ENCODE data around the gene CTDNEP1.

The CTDNEP1 gene

GRCh38 chr17:7251661-7252175, at the start of gene CTDNEP1:
Gene CTDNEP1 (minus strand): TSS chr17:7251734. CDS start chr17:7251296, 438 bp downstream.
- DNase-seq (ENCODE audit: low read depth), result peak; percentile 98
- peak within 1 kb of the TSS; percentile 87 for H3K4me3 ChIP-seq (ENCODE audit: low read depth, low read length)

GRCh38 chr17:7296189-7296861, 44.8 kb upstream of the CTDNEP1 start:
- peak overlapping the region; percentile 21 for H3K4me3 ChIP-seq (ENCODE audit: low read depth, low read length)
- DNase-seq (ENCODE audit: low read depth), result no peak

- no peak overlapping the region for H3K4me3 ChIP-seq (ENCODE audit: low read depth, low read length)
- DNase-seq (ENCODE audit: low read depth), result no peak
These were observed 44.0 kb upstream of the CTDNEP1 start for GRCh38 chr17:7295230-7296180.

GRCh38 chr17:7294614-7295153, 43.1 kb upstream of the CTDNEP1 start, which contains the start of gene YBX2:
Gene YBX2 (minus strand): TSS chr17:7294639. CDS start chr17:7294500, 139 bp downstream.
- peak within 1 kb of the TSS; percentile 34 for H3K4me3 ChIP-seq (ENCODE audit: low read depth, low read length)
- DNase-seq (ENCODE audit: low read depth), result no peak

GRCh38 chr17:7293816-7294613, 42.5 kb upstream of the CTDNEP1 start:
- no peak for DNase-seq (ENCODE audit: low read depth)
- H3K4me3 ChIP-seq (ENCODE audit: low read depth, low read length), result peak overlapping the region; percentile 34

GRCh38 chr17:7293159-7293558, 41.6 kb upstream of the CTDNEP1 start:
- no peak for DNase-seq (ENCODE audit: low read depth)
- no peak overlapping the region for H3K4me3 ChIP-seq (ENCODE audit: low read depth, low read length)

- no peak overlapping the region for H3K4me3 ChIP-seq (ENCODE audit: low read depth, low read length)
- no peak for DNase-seq (ENCODE audit: low read depth)
These were observed 41.2 kb upstream of the CTDNEP1 start for GRCh38 chr17:7292729-7293128.

- no peak for DNase-seq (ENCODE audit: low read depth)
- H3K4me3 ChIP-seq (ENCODE audit: low read depth, low read length), result no peak overlapping the region
These were observed 40.7 kb upstream of the CTDNEP1 start for GRCh38 chr17:7292194-7292593.

GRCh38 chr17:7290685-7291084, 39.2 kb upstream of the CTDNEP1 start:
- no peak overlapping the region for H3K4me3 ChIP-seq (ENCODE audit: low read depth, low read length)
- DNase-seq (ENCODE audit: low read depth), result no peak

- DNase-seq (ENCODE audit: low read depth), result no peak
- H3K4me3 ChIP-seq (ENCODE audit: low read depth, low read length), result no peak overlapping the region
These were observed 38.6 kb upstream of the CTDNEP1 start for GRCh38 chr17:7290166-7290565.

GRCh38 chr17:7289256-7290032, 37.9 kb upstream of the CTDNEP1 start:
- H3K4me3 ChIP-seq (ENCODE audit: low read depth, low read length), result no peak overlapping the region
- no peak for DNase-seq (ENCODE audit: low read depth)

GRCh38 chr17:7285679-7286078, 34.1 kb upstream of the CTDNEP1 start:
- H3K4me3 ChIP-seq (ENCODE audit: low read depth, low read length), result no peak overlapping the region
- DNase-seq (ENCODE audit: low read depth), result no peak

- no peak for DNase-seq (ENCODE audit: low read depth)
These were observed 33.4 kb upstream of the CTDNEP1 start for GRCh38 chr17:7284911-7285310.

GRCh38 chr17:7283471-7284216, 32.1 kb upstream of the CTDNEP1 start:
- no peak for DNase-seq (ENCODE audit: low read depth)
- H3K4me3 ChIP-seq (ENCODE audit: low read depth, low read length), result no peak overlapping the region

More at GRCh38 chr17:7284911-7285310, 33.4 kb upstream of the CTDNEP1 start:
- H3K4me3 ChIP-seq (ENCODE audit: low read depth, low read length), result no peak overlapping the region

GRCh38 chr17:7282752-7283321, 31.3 kb upstream of the CTDNEP1 start:
- DNase-seq (ENCODE audit: low read depth), result no peak
- no peak overlapping the region for H3K4me3 ChIP-seq (ENCODE audit: low read depth, low read length)

- peak overlapping the region; percentile 49 for H3K4me3 ChIP-seq (ENCODE audit: low read depth, low read length)
- DNase-seq (ENCODE audit: low read depth), result no peak
These were observed 30.6 kb upstream of the CTDNEP1 start for GRCh38 chr17:7281953-7282751.

Data from skeletal muscle cell (primary cell).